ENCODE measurements around the gene GNB1L. TPM values are rescaled to one million over a fixed set of nuclear protein-coding genes. Genes with fewer than 3 reads are reported as not detected.

Gene GNB1L
- total and polyA plus RNA-seq, 9 of the 15 experiments (the other 6 are each of a cell fraction or from before 2014, with no cell fraction given): 0.56 to 50.5 (median 10.2) TPM

- TF ChIP-seq ZNF655 (CRISPR knock-in tag; IDR thresholded peaks at IDR 0.05) (no peak), KDM2B (CRISPR knock-in tag; IDR thresholded peaks at IDR 0.05) (no peak), KAT2B (IDR thresholded peaks at IDR 0.05; ENCODE audit: low read depth, low read length) (peak; percentile 31), CBX2 (IDR thresholded peaks at IDR 0.05; ENCODE audit: insufficient read depth, low read length, poor library complexity, severe bottlenecking) (no peak), RBM39 (optimal IDR thresholded peaks at IDR 0.05; ENCODE audit: low read depth, low read length) (peak; percentile 43), ZNF354B (CRISPR knock-in tag; IDR thresholded peaks at IDR 0.05) (no peak), KAT7 (CRISPR knock-in tag; IDR thresholded peaks at IDR 0.05; ENCODE audit: borderline replicate concordance) (no peak), SLC30A9 (CRISPR knock-in tag; IDR thresholded peaks at IDR 0.05) (no peak), HES1 (IDR thresholded peaks at IDR 0.05; ENCODE audit: low read depth) (no peak), ETS1 (conservative IDR thresholded peaks at IDR 0.05; ENCODE audit: control insufficient read depth, low read depth, low read length) (0 out of 2 replicates have a peak, but pooled peaks have one; percentile 25), E2F5 (CRISPR knock-in tag; IDR thresholded peaks at IDR 0.05) (no peak), CLOCK (CRISPR knock-in tag; IDR thresholded peaks at IDR 0.05; ENCODE audit: borderline replicate concordance) (no peak), MYC (IDR thresholded peaks at IDR 0.05; ENCODE audit: low read depth, low read length) (no peak), MYC (CRISPR knock-in tag; IDR thresholded peaks at IDR 0.05; ENCODE audit: borderline replicate concordance, low read depth) (no peak), FOXJ3 (CRISPR knock-in tag; IDR thresholded peaks at IDR 0.05) (no peak), POLR2AphosphoS2 (IDR thresholded peaks at IDR 0.05; ENCODE audit: low read length) (no peak), MLX (CRISPR knock-in tag; conservative IDR thresholded peaks at IDR 0.05) (0 out of 4 replicates have a peak, but pooled peaks of 1 of the 2 experiments have one; percentile 76)
These were observed 35.3 kb downstream of the GNB1L start (continued) for GRCh38 chr22:19819208-19819910.
